ENCODE measurements around the gene RHOXF1. TPM values are rescaled to one million over a fixed set of nuclear protein-coding genes. Genes with fewer than 3 reads are reported as not detected.
"Not testable (repeated sequence)": the region's sequence is repeated elsewhere in the genome, so short reads cannot be mapped to it uniquely, and the experiment has no call there.

RHOXF1 gene
- total and polyA plus RNA-seq, 10 of the 15 experiments (the other 5 are each of a cell fraction or from before 2014, with no cell fraction given) = 0.10 to 2.5 TPM; not detected in 8

DNA sequence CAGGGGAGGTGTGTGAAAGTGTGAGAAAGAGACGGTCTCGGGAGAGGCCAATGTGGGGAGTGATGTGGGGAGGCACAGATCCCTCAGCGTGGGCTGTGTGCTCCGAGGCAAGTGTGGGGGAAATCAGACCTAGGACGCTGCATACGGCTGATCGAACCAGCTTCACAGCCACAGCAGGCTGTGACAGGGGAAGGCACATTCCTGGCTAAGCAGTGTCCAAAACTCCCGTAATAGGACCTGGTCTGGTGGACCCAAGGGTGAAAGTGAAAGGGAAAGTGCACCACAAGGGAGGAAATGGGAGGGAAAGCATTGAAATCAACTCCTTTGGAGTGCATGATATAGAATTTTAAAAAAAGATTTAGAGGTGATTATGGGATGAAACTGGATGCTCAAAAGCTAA is 31.8 kb upstream of the RHOXF1 start:
- H3K9me3 ChIP-seq (replicated peaks; ENCODE audit: control insufficient read depth, insufficient read depth, low read length) = peaks cover 1% of the 10 kb centered on the region; the same call in 2 of the 3 replicates
- H3K36me3 ChIP-seq (ENCODE audit: control insufficient read depth in 2 of 2, insufficient read depth in 2 of 2, low read length in 1 of 2) = no peaks in the 10 kb centered on the region
- in situ Hi-C loops (cut with MboI) = loop anchor here (10.0 to 25.0 kb wide), 2 partner anchors 113 to 160 kb away; no protein-coding TSS in a partner anchor
- ChIA-PET RAD21 (ENCODE audit: unreplicated experiment) (interaction anchor here (0.9 kb wide), 1 partner anchor 12 kb away, joined by 3 read pairs; no protein-coding TSS in a partner anchor), SMC1A (ENCODE audit: uncharacterized antibody, unreplicated experiment) (no interaction called here), CTCF (interaction anchor here (2.8 kb wide), 1 partner anchor 166 kb away, joined by 12 read pairs; no protein-coding TSS in a partner anchor), POLR2A (interaction anchor here (0.5 kb wide), 1 partner anchor 153 kb away, joined by 4 read pairs; no protein-coding TSS in a partner anchor)
- no peak overlapping the region for H3K4me3 ChIP-seq
- no peaks in the 10 kb centered on the region for H4K20me1 ChIP-seq (ENCODE audit: control insufficient read depth, insufficient read depth)
- no peak for DNase-seq (ENCODE audit: low read depth, low spot score)
- no peaks in the 10 kb centered on the region for H3K27me3 ChIP-seq (replicated peaks in 1 of 2; ENCODE audit: control insufficient read depth in 2 of 2, insufficient read depth in 2 of 2, low read length in 1 of 2)
- H3K4me2 ChIP-seq (ENCODE audit: control insufficient read depth, insufficient read depth) = no peak overlapping the region
- intact Hi-C loops (cut with micrococcal nuclease; ENCODE audit: unreplicated experiment) = loop anchor here (10.0 kb wide), 1 partner anchor 163 kb away; no protein-coding TSS in a partner anchor
- TF ChIP-seq PAX8 (IDR thresholded peaks at IDR 0.05) (no peak), CBX5 (IDR thresholded peaks at IDR 0.05; ENCODE audit: low read depth) (0 out of 2 replicates have a peak, but pooled peaks have one; percentile 62)
- H3K79me2 ChIP-seq (ENCODE audit: control insufficient read depth, insufficient read depth, low read length) = no peaks in the 10 kb centered on the region
- BruUV-seq (replicated peaks) = no TSS peak
- no peak for FAIRE-seq
- ATAC-seq = no peak
- 87% methylated on average over 8 of the region's 8 CpGs for WGBS (ENCODE audit: insufficient coverage, insufficient replicate concordance, low lambda C conversion rate, missing lambda C conversion rate)
- no peaks in the 10 kb centered on the region for H3K4me1 ChIP-seq (ENCODE audit: control insufficient read depth, insufficient read depth, low read length)
- no peak overlapping the region for H2AFZ ChIP-seq (ENCODE audit: control insufficient read depth, low read depth, low read length)
- no peak overlapping the region for H3K27ac ChIP-seq (ENCODE audit: control insufficient read depth, insufficient read depth)
- no peak overlapping the region for H3K9ac ChIP-seq (ENCODE audit: control insufficient read depth, insufficient read depth, low read length)

DNA sequence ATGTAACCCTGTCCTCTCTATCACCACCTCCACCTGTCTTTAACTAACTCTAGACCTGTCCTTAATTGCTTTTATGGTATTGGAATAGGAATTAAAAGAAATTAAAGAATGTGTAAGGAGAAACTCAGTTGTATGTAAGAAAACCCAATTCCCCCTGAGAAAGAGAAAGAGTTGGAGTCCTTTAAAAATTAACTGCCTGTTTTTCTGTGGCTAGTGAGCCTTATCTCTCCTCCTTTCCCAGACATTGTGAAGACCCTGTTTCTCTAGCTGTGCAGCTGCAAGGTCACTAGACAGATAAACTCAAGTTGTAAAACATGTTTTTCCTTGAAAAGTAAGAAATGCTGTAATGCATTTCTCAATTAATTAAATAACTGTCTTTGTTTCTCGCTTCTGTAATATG is 30.6 kb upstream of the RHOXF1 start:
- H3K9ac ChIP-seq (ENCODE audit: control insufficient read depth, insufficient read depth, low read length); FAIRE-seq; DNase-seq (ENCODE audit: low read depth, low spot score); H3K36me3 ChIP-seq (ENCODE audit: control insufficient read depth in 2 of 2, insufficient read depth in 2 of 2, low read length in 1 of 2); H2AFZ ChIP-seq (ENCODE audit: control insufficient read depth, low read depth, low read length); SMC1A ChIA-PET (ENCODE audit: uncharacterized antibody, unreplicated experiment); H3K9me3 ChIP-seq (replicated peaks; ENCODE audit: control insufficient read depth, insufficient read depth, low read length); ATAC-seq; H3K27me3 ChIP-seq (replicated peaks in 1 of 2; ENCODE audit: control insufficient read depth in 2 of 2, insufficient read depth in 2 of 2, low read length in 1 of 2); H3K4me3 ChIP-seq; H3K27ac ChIP-seq (ENCODE audit: control insufficient read depth, insufficient read depth); RAD21 ChIA-PET (ENCODE audit: unreplicated experiment); POLR2A ChIA-PET; BruUV-seq (replicated peaks); H3K4me1 ChIP-seq (ENCODE audit: control insufficient read depth, insufficient read depth, low read length); H4K20me1 ChIP-seq (ENCODE audit: control insufficient read depth, insufficient read depth); H3K79me2 ChIP-seq (ENCODE audit: control insufficient read depth, insufficient read depth, low read length); H3K4me2 ChIP-seq (ENCODE audit: control insufficient read depth, insufficient read depth): not testable (repeated sequence)
- intact Hi-C loops (cut with micrococcal nuclease; ENCODE audit: unreplicated experiment) (loop anchor here (10.0 kb wide), 1 partner anchor 162 kb away; no protein-coding TSS in a partner anchor), in situ Hi-C loops (cut with MboI) (loop anchor here (10.0 to 25.0 kb wide), 2 partner anchors 112 to 159 kb away; no protein-coding TSS in a partner anchor)
- 53% methylated on average over 1 of the region's 1 CpG for WGBS (ENCODE audit: insufficient coverage, insufficient replicate concordance, low lambda C conversion rate, missing lambda C conversion rate)
- CTCF ChIA-PET = interaction anchor here (0.6 to 1.2 kb wide), 3 partner anchors 58 to 117 kb away, joined by 3 read pairs; no protein-coding TSS in a partner anchor
